Suppressor macrophage treated with lipopolysaccharide for 4 hours (primary cell): ENCODE results near the gene PSMA3.

Experiments
- DNase-seq: peaks from one replicate; pipeline ENCODE4 v3.0.0-alpha.2; 2020

PSMA3 gene

DNA sequence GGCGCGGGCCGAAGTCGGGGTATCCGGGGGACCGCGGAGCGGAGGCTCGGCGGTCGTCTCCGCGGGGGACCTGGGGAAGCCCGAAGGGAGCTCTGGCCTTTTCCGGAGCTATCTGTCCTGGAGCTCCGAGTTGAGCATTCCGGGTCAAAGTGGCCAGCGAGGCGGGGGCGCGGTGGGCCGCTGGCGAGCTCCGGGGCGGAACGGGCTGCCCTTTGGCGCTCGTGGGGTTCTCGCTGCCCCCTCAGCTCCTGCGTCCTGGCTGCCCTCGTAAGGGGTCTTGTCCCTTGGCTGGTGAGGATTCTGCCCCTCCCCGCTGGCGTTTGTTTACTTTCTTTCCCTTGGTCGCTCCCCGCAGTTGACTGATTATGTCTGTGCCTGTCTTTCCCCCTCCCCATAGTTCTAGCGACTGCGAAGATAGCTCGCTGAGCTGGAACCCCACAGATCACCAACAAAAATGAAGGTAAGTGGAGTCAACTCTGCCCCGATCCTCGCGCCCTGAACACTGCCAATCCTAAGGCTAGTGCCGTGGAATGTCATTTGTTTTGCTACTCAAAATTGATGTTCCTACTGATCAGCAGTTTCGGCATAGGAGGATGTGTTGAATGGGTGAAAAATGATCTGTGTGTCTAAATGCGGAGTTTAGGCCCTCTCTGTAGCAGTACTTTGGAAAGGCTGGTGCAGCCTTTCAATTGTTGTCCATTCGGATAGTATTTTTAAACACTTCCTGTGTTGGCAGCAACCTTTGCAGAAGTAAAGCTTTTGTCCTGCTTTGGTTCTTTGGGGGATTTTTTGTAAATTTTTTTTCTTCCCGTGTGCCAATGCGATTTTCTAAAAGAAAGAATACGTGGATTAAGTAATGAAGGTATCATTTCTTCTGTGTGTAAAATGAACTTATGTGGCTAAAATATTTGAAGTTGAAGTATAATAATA lies 55.0 kb downstream of the PSMA3 start:
- DNase-seq, result peak; percentile 33

DNA sequence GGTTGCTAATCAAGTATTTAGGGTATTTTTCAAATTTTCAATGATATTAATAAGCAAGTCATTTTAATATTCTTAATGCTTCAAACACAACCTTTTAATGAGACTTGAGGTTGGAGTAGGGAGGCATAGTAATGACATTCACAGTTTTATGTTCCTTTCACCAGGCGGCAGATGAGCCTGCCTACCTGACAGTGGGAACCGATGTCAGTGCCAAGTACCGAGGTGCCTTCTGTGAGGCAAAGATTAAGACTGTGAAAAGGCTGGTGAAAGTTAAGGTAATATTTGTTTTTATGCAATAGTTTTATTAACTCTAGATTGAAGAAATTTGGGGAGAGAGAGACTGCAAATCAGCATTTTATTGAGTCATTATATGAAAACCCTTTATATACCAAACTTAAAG lies 56.8 kb downstream of the PSMA3 start:
- no peak for DNase-seq

DNA sequence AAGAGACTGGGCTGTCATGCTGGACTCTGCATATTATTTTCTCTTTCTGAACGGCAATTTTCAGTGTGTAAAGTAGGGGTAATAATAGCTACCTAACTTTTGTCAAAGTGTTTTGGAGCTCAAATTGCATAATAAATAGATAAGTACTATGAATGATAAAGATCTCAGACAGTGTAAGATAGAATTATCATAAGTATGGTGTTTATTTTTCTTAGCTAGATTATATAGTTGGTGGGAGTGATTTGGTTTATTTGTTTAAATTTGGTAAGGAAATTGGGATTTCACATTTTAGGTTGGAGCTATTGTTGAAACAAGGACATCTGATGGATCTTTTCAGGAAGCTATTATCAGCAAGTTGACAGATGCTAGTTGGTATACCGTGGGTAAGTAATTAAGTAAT lies 61.1 kb downstream of the PSMA3 start:
- no peak for DNase-seq

DNA sequence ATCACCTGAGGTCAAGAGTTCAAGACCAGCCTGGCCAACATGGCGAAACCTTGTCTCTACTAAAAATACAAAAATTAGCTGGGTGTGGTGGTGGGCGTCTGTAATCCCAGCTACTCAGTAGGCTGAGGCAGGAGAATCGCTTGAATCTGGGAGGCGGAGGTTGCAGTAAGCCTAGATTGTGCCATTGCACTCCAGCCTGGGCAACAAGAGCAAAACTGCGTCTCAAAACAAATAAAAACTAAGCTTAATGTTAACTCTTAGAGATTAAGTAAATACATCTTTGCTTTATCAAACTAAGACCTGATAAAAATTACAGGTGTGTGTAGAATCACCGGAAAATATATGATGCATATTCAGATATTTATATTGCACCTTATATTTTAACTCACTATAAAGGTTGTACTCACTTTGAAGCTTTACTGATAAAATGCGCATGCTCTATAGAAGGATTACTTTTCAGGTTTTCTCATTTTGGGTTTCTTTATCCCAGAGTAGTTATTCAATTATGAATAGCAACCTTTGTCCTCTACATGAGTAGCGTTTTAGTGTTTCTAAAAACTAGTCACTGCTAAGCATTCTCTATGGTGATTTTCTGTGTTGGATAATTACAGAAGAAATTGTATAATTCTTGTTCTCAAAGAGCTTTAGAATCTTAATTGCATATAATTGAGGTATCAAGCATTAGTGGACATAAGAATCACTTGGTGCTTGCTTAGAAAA lies 63.1 kb downstream of the PSMA3 start:
- DNase-seq, result no peak

DNA sequence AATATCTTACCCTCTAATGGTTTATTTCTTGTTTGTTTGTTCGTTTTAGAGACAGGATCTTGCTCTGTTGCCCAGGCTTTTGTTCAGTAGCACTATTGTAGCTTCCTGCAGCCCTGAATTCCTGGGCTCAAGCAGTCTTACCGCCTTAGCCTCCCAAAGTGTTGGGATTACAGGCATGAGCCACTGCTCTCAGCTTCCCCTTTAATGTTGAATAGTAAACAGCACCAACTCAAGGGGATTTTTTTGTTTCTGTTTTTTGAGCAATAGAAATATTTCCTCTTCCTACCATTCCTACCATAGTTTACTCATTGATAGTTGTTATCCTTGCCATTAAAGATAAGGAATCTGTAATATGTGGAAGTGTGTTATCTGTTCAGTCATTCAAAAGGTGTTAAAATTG lies 64.4 kb downstream of the PSMA3 start:
- peak; percentile 40 for DNase-seq

DNA sequence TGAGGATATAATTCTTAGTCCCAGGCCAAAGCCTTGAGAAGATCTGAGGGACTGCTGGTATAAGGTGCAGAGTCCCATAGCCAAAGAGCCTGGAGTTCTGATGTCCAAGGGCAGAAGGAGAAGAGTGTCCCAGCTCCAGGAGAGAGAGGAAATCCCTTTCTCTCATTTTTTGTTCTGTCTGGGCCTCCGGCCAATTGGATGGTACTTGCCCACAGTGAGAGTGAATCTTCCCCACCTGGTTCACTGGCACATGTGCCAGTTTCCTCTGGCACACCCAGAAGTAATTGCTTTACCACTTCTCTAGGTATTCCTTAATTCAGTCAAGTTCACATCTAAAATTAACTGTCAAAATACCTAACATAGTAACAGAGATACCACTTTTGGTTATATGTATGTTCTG lies 69.1 kb downstream of the PSMA3 start:
- DNase-seq, result no peak

DNA sequence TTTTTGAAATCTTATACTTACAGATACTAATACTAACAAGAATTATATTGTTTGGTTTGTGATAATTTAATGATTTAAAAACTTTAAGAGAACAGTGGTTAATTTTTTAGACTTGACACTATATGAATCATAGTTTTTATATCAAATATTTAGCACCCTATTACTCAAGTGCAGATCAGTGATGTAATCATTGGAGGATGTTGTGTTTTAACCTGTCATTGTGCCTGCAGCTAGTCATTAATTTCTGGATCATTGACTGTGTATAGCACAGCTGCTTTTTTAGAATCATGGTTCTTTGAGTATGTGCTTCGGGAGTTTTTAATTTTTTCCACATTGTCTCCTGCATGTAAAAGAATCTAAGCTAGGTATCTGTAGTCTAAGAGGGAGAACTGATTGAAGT lies 71.0 kb downstream of the PSMA3 start:
- no peak for DNase-seq
